Measurements from ENCODE around the gene C5AR2.
A peak's percentile ranks its signal among the peaks of the same experiment; 100 is the strongest.
"Not testable (repeated sequence)": the region's sequence is repeated elsewhere in the genome, so short reads cannot be mapped to it uniquely, and the experiment has no call there.

The C5AR2 gene

GRCh38 chr19:47331490-47331889 is 485 bp upstream of the C5AR2 start:
- no peak overlapping the region for H3K4me3 ChIP-seq (ENCODE audit: severe bottlenecking)
- H3K9me3 ChIP-seq (ENCODE audit: severe bottlenecking): no peaks in the 10 kb centered on the region

GRCh38 chr19:47336765-47337718 is 5.1 kb downstream of the C5AR2 start:
- DNase-seq (ENCODE audit: low spot score); H3K36me3 ChIP-seq (ENCODE audit: low read depth); H3K4me1 ChIP-seq (ENCODE audit: insufficient read depth, poor library complexity, severe bottlenecking); H3K9me3 ChIP-seq (ENCODE audit: severe bottlenecking); H3K4me3 ChIP-seq (ENCODE audit: severe bottlenecking); H3K27me3 ChIP-seq (ENCODE audit: insufficient read depth, poor library complexity, severe bottlenecking); H3K27ac ChIP-seq (ENCODE audit: poor library complexity, severe bottlenecking): not testable (repeated sequence)
- ATAC-seq (ENCODE audit: low read depth): peak; percentile 35; the same call in 1 of the 3 replicates

More at GRCh38 chr19:47331490-47331889, 485 bp upstream of the C5AR2 start:
- Histone ChIP-seq H3K27ac (ENCODE audit: poor library complexity, severe bottlenecking) (no peak overlapping the region), H3K27me3 (ENCODE audit: insufficient read depth, poor library complexity, severe bottlenecking) (no peaks in the 10 kb centered on the region), H3K4me1 (ENCODE audit: insufficient read depth, poor library complexity, severe bottlenecking) (peaks cover 5% of the 10 kb centered on the region), H3K36me3 (ENCODE audit: low read depth) (no peaks in the 10 kb centered on the region)
- DNase-seq (ENCODE audit: low spot score) (no peak), ATAC-seq (ENCODE audit: low read depth) (no peak)
- TF ChIP-seq CTCF (IDR thresholded peaks at IDR 0.05; ENCODE audit: poor library complexity, severe bottlenecking): no peak

- Histone ChIP-seq H3K4me1 (ENCODE audit: insufficient read depth, poor library complexity, severe bottlenecking) (peaks cover 5% of the 10 kb centered on the region), H3K9me3 (ENCODE audit: severe bottlenecking) (no peaks in the 10 kb centered on the region), H3K27me3 (ENCODE audit: insufficient read depth, poor library complexity, severe bottlenecking) (no peaks in the 10 kb centered on the region), H3K4me3 (ENCODE audit: severe bottlenecking) (no peak overlapping the region), H3K36me3 (ENCODE audit: low read depth) (no peaks in the 10 kb centered on the region), H3K27ac (ENCODE audit: poor library complexity, severe bottlenecking) (no peak overlapping the region)
- TF ChIP-seq CTCF (IDR thresholded peaks at IDR 0.05; ENCODE audit: poor library complexity, severe bottlenecking): no peak
- DNase-seq (ENCODE audit: low spot score) (no peak), ATAC-seq (ENCODE audit: low read depth) (no peak)
Measured at GRCh38 chr19:47339196-47339880, 7.4 kb downstream of the C5AR2 start.

DNA sequence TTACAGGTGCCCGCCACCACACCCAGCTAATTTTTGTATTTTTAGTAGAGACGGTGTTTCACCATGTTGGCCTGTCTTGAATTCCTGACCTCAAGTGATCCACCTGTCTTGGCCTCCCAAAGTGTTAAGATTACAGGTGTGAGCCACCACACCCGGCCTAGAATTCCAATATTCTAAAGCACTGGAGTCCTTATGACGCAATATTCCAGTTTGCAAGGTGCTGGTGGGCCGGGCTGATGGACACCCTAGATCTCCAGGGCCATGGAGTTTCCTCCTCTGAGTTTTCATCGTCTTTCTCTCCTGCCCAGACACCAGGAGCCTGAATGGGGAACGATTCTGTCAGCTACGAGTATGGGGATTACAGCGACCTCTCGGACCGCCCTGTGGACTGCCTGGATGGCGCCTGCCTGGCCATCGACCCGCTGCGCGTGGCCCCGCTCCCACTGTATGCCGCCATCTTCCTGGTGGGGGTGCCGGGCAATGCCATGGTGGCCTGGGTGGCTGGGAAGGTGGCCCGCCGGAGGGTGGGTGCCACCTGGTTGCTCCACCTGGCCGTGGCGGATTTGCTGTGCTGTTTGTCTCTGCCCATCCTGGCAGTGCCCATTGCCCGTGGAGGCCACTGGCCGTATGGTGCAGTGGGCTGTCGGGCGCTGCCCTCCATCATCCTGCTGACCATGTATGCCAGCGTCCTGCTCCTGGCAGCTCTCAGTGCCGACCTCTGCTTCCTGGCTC is 8.7 kb downstream of the C5AR2 start:
- no peak for TF ChIP-seq CTCF (IDR thresholded peaks at IDR 0.05; ENCODE audit: poor library complexity, severe bottlenecking)
- no peak for ATAC-seq (ENCODE audit: low read depth)
- H3K4me3 ChIP-seq (ENCODE audit: severe bottlenecking): no peak overlapping the region
- H3K27me3 ChIP-seq (ENCODE audit: insufficient read depth, poor library complexity, severe bottlenecking): no peaks in the 10 kb centered on the region
- H3K9me3 ChIP-seq (ENCODE audit: severe bottlenecking): no peaks in the 10 kb centered on the region
- no peaks in the 10 kb centered on the region for H3K4me1 ChIP-seq (ENCODE audit: insufficient read depth, poor library complexity, severe bottlenecking)
- no peak for DNase-seq (ENCODE audit: low spot score)
- H3K36me3 ChIP-seq (ENCODE audit: low read depth): no peaks in the 10 kb centered on the region
- H3K27ac ChIP-seq (ENCODE audit: poor library complexity, severe bottlenecking): no peak overlapping the region

DNA sequence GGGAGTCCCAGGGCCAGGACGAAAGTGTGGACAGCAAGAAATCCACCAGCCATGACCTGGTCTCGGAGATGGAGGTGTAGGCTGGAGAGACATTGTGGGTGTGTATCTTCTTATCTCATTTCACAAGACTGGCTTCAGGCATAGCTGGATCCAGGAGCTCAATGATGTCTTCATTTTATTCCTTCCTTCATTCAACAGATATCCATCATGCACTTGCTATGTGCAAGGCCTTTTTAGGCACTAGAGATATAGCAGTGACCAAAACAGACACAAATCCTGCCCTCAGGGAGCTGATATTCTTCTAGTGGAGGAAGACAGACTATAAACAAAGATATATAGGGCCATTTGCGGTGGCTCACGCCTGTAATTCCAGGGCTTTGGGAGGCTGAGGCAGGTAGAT is 9.8 kb downstream of the C5AR2 start:
- H3K9me3 ChIP-seq (ENCODE audit: severe bottlenecking): no peaks in the 10 kb centered on the region
- no peaks in the 10 kb centered on the region for H3K36me3 ChIP-seq (ENCODE audit: low read depth)
- H3K27ac ChIP-seq (ENCODE audit: poor library complexity, severe bottlenecking): no peak overlapping the region
- H3K4me3 ChIP-seq (ENCODE audit: severe bottlenecking): no peak overlapping the region
- H3K27me3 ChIP-seq (ENCODE audit: insufficient read depth, poor library complexity, severe bottlenecking): no peaks in the 10 kb centered on the region
- DNase-seq (ENCODE audit: low spot score) (no peak), ATAC-seq (ENCODE audit: low read depth) (no peak)
- no peak for TF ChIP-seq CTCF (IDR thresholded peaks at IDR 0.05; ENCODE audit: poor library complexity, severe bottlenecking)
- H3K4me1 ChIP-seq (ENCODE audit: insufficient read depth, poor library complexity, severe bottlenecking): no peaks in the 10 kb centered on the region

All from RWPE2 (cell line).